Stimulated activated CD4-positive, alpha-beta T cell treated with anti-CD3 and anti-CD28 coated beads, Interleukin-2, amount 100 ng/mL, for 24 hours (primary cell): ENCODE measurements around the gene OPA1.

Experiments used
- DNase-seq, 2 donors: peaks; one replicate each; pipeline ENCODE4 v3.0.0-alpha.2; 2020

OPA1 gene

GRCh38 chr3:193744048-193744821, 151.2 kb downstream of the OPA1 start:
- DNase-seq, result no peak

- DNase-seq, result no peak
These were observed 152.0 kb downstream of the OPA1 start for GRCh38 chr3:193744822-193745684.

GRCh38 chr3:193746832-193747231, 153.8 kb downstream of the OPA1 start:
- DNase-seq, result no peak
